SK-N-SH treated with all-trans-retinoic acid at 6 μM for 48 hours (cell line): ENCODE measurements around the gene ANKS1A.

ENCODE experiments used
- CSDC2 ChIP-seq: fragments of 250-450 bp; sonication (Bioruptor Pico); IDR thresholded peaks from 2 replicates; pipeline ENCODE4 v1.5.0; 2020; ENCODE audit warnings: mild to moderate bottlenecking, moderate library complexity
- PATZ1 ChIP-seq: fragments of 250-450 bp; sonication (Bioruptor Pico); IDR thresholded peaks from 2 replicates; pipeline ENCODE4 v1.8.0; 2020; ENCODE audit warnings: mild to moderate bottlenecking, moderate library complexity, borderline replicate concordance
- PPARA ChIP-seq: fragments of 250-450 bp; sonication (Bioruptor Pico); IDR thresholded peaks from 2 replicates; pipeline ENCODE4 v1.5.0; 2020; ENCODE audit warnings: mild to moderate bottlenecking, borderline replicate concordance
- SNAI2 ChIP-seq: fragments of 250-450 bp; sonication (Bioruptor Pico); IDR thresholded peaks from 2 replicates; pipeline ENCODE4 v1.5.0; 2020; ENCODE audit warnings: mild to moderate bottlenecking, moderate library complexity

DNA sequence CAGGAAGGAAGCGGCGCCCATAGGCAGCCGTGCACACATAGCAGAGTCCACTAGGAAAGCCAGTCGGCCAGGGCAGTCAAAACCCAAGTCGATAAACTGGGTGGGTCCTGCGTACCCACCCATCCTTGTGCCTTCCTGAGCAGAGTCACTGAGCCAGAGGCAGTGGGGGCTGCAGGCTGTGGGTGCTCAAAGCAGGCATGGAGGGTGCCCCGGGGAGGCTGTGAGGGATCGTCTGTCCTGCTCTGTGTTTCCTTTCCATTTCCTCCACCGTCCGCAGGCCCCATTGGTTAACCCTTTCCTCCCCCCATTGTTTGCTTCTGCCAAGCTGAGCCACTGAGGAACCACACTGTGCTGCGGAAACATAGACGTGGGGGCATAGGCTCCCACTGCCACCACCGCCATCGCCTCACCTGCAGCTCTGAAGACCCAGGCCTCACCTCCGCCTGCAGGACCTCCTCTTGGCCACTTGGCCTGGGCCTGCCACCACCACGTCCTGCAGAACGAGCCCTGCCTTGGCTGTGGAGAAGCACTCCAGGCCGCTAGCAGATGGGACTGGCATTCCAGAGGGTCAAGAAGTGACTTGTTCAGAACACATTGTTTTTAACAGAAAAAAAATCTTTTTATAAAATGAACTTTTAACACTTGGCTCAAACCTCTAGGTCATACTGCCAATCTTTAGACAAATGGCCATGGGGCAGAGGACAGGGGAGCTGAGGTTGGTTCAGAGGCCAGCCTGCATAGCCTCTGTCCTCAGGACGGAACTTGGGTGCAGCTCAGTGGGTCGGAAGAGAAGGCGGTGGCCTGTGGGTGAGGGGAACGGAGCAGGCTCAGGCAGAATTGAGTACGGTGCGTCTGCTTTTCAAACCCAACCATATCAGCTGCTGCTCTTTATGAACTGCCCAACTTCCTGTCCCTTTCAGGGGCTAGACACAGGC lies 199.5 kb downstream of the ANKS1A start:
- TF ChIP-seq PATZ1 (CRISPR knock-in tag) (no peak), CSDC2 (CRISPR knock-in tag) (no peak), SNAI2 (CRISPR knock-in tag) (no peak), PPARA (no peak)
